ENCODE data around the gene UBE2J1.

Gene UBE2J1

DNA sequence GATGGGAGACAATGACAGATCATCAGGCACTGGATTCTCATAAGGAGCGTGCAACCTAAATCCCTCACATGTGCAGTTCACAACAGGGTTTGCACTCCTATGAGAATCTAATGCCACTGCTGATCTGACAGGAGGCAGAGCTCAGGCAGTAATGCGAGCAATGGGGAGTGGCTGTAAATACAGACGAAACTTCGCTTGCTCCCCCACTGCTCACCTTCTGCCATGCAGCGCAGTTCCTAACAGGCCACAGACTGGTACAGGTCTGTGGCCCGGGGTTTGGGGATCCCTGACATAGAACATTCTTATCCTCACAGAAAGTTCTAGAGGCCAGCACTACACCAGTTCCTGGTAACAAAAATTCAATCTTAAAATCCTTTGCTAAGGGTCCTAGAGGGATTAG lies 36.3 kb upstream of the UBE2J1 start:
- no peaks in the 10 kb centered on the region for H3F3A ChIP-seq (ENCODE audit: insufficient read depth, low read length)
- no peak overlapping the region for H3K27ac ChIP-seq (ENCODE audit: low read depth, low read length, poor library complexity, severe bottlenecking)
- H3K36me3 ChIP-seq (ENCODE audit: insufficient read depth, low read length): no peaks in the 10 kb centered on the region; the same call in 1 of the 2 replicates
- H3K79me2 ChIP-seq (ENCODE audit: insufficient read depth, low read length): no peaks in the 10 kb centered on the region
- H3K9me3 ChIP-seq (ENCODE audit: low read length): no peaks in the 10 kb centered on the region
- H4K20me1 ChIP-seq (ENCODE audit: insufficient read depth, low read length): no peaks in the 10 kb centered on the region
- no peak overlapping the region for H2AFZ ChIP-seq (ENCODE audit: low read length)
- H3K4me2 ChIP-seq (ENCODE audit: low read length): no peak overlapping the region
- H3K4me3 ChIP-seq (ENCODE audit: low read depth, low read length, poor library complexity, severe bottlenecking): no peak overlapping the region
- TF ChIP-seq, protein P1, sequence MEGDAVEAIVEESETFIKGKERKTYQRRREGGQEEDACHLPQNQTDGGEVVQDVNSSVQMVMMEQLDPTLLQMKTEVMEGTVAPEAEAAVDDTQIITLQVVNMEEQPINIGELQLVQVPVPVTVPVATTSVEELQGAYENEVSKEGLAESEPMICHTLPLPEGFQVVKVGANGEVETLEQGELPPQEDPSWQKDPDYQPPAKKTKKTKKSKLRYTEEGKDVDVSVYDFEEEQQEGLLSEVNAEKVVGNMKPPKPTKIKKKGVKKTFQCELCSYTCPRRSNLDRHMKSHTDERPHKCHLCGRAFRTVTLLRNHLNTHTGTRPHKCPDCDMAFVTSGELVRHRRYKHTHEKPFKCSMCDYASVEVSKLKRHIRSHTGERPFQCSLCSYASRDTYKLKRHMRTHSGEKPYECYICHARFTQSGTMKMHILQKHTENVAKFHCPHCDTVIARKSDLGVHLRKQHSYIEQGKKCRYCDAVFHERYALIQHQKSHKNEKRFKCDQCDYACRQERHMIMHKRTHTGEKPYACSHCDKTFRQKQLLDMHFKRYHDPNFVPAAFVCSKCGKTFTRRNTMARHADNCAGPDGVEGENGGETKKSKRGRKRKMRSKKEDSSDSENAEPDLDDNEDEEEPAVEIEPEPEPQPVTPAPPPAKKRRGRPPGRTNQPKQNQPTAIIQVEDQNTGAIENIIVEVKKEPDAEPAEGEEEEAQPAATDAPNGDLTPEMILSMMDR (IDR thresholded peaks at IDR 0.05; ENCODE audit: low read length): no peak
- no peak for TF ChIP-seq EZH2 (IDR thresholded peaks at IDR 0.05; ENCODE audit: borderline replicate concordance, low read length)
- H3K4me1 ChIP-seq (ENCODE audit: insufficient read depth, low read length, severe bottlenecking): peaks cover 10% of the 10 kb centered on the region
- no peak overlapping the region for H3K9ac ChIP-seq (ENCODE audit: low read length)
- no peaks in the 10 kb centered on the region for H3K9me2 ChIP-seq (ENCODE audit: low read depth, low read length)
- H3K27me3 ChIP-seq (ENCODE audit: insufficient read depth, low read length): no peaks in the 10 kb centered on the region

DNA sequence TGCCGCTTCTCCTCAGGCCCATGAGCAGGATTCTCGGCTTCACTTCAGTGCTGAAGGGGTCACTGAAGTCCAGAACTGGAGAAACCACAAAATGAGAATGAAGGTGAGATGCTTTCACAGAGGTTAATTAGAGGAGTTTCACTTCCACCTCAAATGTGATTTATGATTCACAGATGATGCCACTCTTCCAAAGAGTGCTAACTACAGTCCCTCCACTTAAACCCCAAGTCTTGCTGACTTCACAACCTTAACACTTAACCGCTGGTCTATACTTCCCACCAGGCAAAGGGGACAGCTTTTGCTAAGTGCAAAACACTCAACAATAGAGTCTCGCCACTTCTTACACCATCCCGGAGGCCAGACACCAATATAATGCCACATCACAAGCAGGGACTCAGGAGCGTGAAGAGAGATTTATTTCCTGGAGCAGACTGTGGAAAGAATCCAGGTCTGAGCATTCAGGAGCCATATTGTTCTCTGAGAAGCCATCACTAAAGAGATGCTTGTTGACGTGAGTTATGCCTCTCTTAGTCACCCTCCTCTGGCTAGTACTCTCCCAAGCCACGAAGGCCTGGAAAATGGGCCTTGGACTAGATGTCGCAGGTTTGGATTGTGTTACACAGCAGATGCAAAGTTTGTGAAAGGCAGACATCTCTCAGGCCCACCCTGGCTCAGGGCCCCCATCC lies 35.1 kb upstream of the UBE2J1 start:
- H3K9me2 ChIP-seq (ENCODE audit: low read depth, low read length): no peaks in the 10 kb centered on the region
- no peaks in the 10 kb centered on the region for H4K20me1 ChIP-seq (ENCODE audit: insufficient read depth, low read length)
- no peak overlapping the region for H3K4me3 ChIP-seq (ENCODE audit: low read depth, low read length, poor library complexity, severe bottlenecking)
- no peaks in the 10 kb centered on the region for H3K79me2 ChIP-seq (ENCODE audit: insufficient read depth, low read length)
- no peak overlapping the region for H2AFZ ChIP-seq (ENCODE audit: low read length)
- H3K9ac ChIP-seq (ENCODE audit: low read length): no peak overlapping the region
- no peak overlapping the region for H3K27ac ChIP-seq (ENCODE audit: low read depth, low read length, poor library complexity, severe bottlenecking)
- no peaks in the 10 kb centered on the region for H3K27me3 ChIP-seq (ENCODE audit: insufficient read depth, low read length)
- no peaks in the 10 kb centered on the region; the same call in 1 of the 2 replicates for H3K36me3 ChIP-seq (ENCODE audit: insufficient read depth, low read length)
- peaks cover 10% of the 10 kb centered on the region for H3K4me1 ChIP-seq (ENCODE audit: insufficient read depth, low read length, severe bottlenecking)
- H3F3A ChIP-seq (ENCODE audit: insufficient read depth, low read length): no peaks in the 10 kb centered on the region
- no peaks in the 10 kb centered on the region for H3K9me3 ChIP-seq (ENCODE audit: low read length)
- no peak overlapping the region for H3K4me2 ChIP-seq (ENCODE audit: low read length)
- TF ChIP-seq, protein P1 (IDR thresholded peaks at IDR 0.05; ENCODE audit: low read length): no peak
- no peak for TF ChIP-seq EZH2 (IDR thresholded peaks at IDR 0.05; ENCODE audit: borderline replicate concordance, low read length)

DNA sequence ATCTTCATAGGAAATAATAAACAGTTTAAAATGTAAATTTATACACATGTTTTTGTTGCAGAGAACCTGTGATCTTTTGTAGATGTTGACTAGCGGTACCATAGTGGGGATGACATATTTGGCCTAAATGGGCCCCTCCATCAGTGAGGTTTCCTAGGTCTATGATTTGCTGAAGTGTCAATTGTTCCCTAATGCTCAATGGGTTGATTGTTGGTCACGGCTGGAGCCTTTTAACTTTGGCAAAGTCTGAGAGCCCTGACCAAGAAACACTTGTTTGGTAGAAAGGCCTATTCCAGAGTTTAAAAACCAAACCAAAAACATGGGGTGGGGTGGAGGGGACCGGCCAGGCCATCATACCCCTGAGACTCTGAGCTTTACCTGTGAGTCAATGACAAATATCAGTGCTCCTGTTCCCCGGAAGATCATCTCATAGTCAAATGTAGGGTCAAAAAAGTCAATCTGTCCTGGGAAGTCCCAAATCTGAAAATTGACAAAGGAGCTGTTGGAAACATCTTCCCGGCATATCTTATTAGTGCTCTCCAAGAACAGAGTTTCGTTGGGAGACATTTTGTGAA lies 34.5 kb upstream of the UBE2J1 start:
- H3K9ac ChIP-seq (ENCODE audit: low read length): no peak overlapping the region
- no peaks in the 10 kb centered on the region for H4K20me1 ChIP-seq (ENCODE audit: insufficient read depth, low read length)
- H3K27me3 ChIP-seq (ENCODE audit: insufficient read depth, low read length): no peaks in the 10 kb centered on the region
- H3K9me3 ChIP-seq (ENCODE audit: low read length): no peaks in the 10 kb centered on the region
- no peak overlapping the region for H3K4me2 ChIP-seq (ENCODE audit: low read length)
- peaks cover 10% of the 10 kb centered on the region for H3K4me1 ChIP-seq (ENCODE audit: insufficient read depth, low read length, severe bottlenecking)
- no peak overlapping the region for H3K27ac ChIP-seq (ENCODE audit: low read depth, low read length, poor library complexity, severe bottlenecking)
- H2AFZ ChIP-seq (ENCODE audit: low read length): no peak overlapping the region
- H3K79me2 ChIP-seq (ENCODE audit: insufficient read depth, low read length): no peaks in the 10 kb centered on the region
- H3K36me3 ChIP-seq (ENCODE audit: insufficient read depth, low read length): no peaks in the 10 kb centered on the region; the same call in 1 of the 2 replicates
- TF ChIP-seq, protein P1 (IDR thresholded peaks at IDR 0.05; ENCODE audit: low read length): no peak
- TF ChIP-seq EZH2 (IDR thresholded peaks at IDR 0.05; ENCODE audit: borderline replicate concordance, low read length): no peak
- H3K4me3 ChIP-seq (ENCODE audit: low read depth, low read length, poor library complexity, severe bottlenecking): no peak overlapping the region
- H3K9me2 ChIP-seq (ENCODE audit: low read depth, low read length): no peaks in the 10 kb centered on the region
- H3F3A ChIP-seq (ENCODE audit: insufficient read depth, low read length): no peaks in the 10 kb centered on the region
